Ovary (tissue), 9 donors: Measurements from ENCODE around the gene MAB21L1. TPM values are rescaled to one million over a fixed set of nuclear protein-coding genes. Genes with fewer than 3 reads are reported as not detected.
A peak's percentile ranks its signal among the peaks of the same experiment; 100 is the strongest.

ENCODE experiments used
- DNase-seq, 5 donors: peaks; one replicate each; pipeline ENCODE4 v3.0.0-alpha.2; 2019 to 2020
- H3K27ac ChIP-seq, 2 donors: fragments of 200-600 bp; one replicate each; pipeline versions ENCODE4 v1.5.1 to v1.8.0; 2019 to 2022
- H3K27me3 ChIP-seq: fragments of 200-600 bp; one replicate; pipeline ENCODE4 v1.8.0; 2022
- H3K36me3 ChIP-seq: fragments of 200-600 bp; sonication (generic); one replicate; pipeline ENCODE4 v1.5.1; 2019
- H3K4me1 ChIP-seq: one replicate; pipeline ENCODE4 v1.8.1; 2013; ENCODE audit warnings: mild to moderate bottlenecking, moderate library complexity; ENCODE audit not compliant: insufficient read depth
- H3K4me3 ChIP-seq: fragments of 200-600 bp; sonication (generic); one replicate; pipeline ENCODE4 v1.5.1; 2017
- H3K9me3 ChIP-seq, 2 donors: fragments of 200-600 bp in 1 of 2; sonication (generic) in 1 of 2; one replicate each; pipeline versions ENCODE4 v1.5.1 to v1.8.1; 2013 to 2019; ENCODE audit warnings: mild to moderate bottlenecking in 1 of 2, moderate library complexity in 1 of 2
- CTCF ChIP-seq, 3 donors: fragments of 450-650 bp in 2 of 3; fragments of 200-600 bp in 1 of 3; IDR thresholded peaks; one replicate each; pipeline versions ENCODE4 v1.5.1 to v1.8.0; 2016 to 2022; ENCODE audit warnings: antibody characterized with exemption in 3 of 3, mild to moderate bottlenecking in 1 of 3
- EP300 ChIP-seq: sonication (generic); formaldehyde crosslinking; IDR thresholded peaks from one replicate; pipeline ENCODE4 v1.6.1; 2017; ENCODE audit warnings: antibody characterized with exemption
- POLR2A ChIP-seq: fragments of 450-650 bp; IDR thresholded peaks from one replicate; pipeline ENCODE4 v1.6.1; 2017; ENCODE audit warnings: antibody characterized with exemption, mild to moderate bottlenecking, moderate library complexity
- WGBS, 3 donors: extraction: QIAGEN DNeasy Blood & Tissue Kit in 1 of 3; methylation state at CpG; one replicate each; pipeline versions ENCODE4 v1.1.5 to v1.1.7; 2013 to 2017; 5-methylcytosine and 5-hydroxymethylcytosine counted together
- intact Hi-C, 4 donors: fragments of 100-400 bp; cut with DNase I; formaldehyde crosslinking; loops; one replicate each; pipeline versions ENCODE4 v1.11.0 to v1.15.1; 2022 to 2023
- polyA plus RNA-seq, 2 donors: library from polyadenylated mRNA; stranded (reverse); fragments of 200-250 nt in 1 of 2; fragments of 350-450 nt in 1 of 2; fragmentation: Illumina TruSeq in 1 of 2; extraction: RNeasy Lipid Tissue Mini Kit (QIAGEN cat#74804) in 1 of 2; gene quantifications; one replicate each; pipeline ENCODE4 v1.2.3, GENCODE V29; 2013 to 2014
- total RNA-seq, 7 donors: library from RNA; depleted of rRNA in 2 of 7; stranded (reverse); fragments of >200 nt in 2 of 7; fragmentation: NEBNext Ultra II Directional in 3 of 7; extraction: Animal tissue kit (Norgen Biotek cat#: 25700) in 3 of 7; gene quantifications; one replicate each; pipeline versions ENCODE4 v1.1.0 to v1.2.4, GENCODE V29; 2016 to 2023
- donor health status: DM: no; HTN: no; CAD: no; lungs with moderate emphysema.
- donor health status: DM: no; HTN: no; CAD: no.
- donor health status: Bipolar disorder and iron deficiency.
- donor health status: DM: yes; HTN: yes; CAD: no.
- donor health status: DM: no; HTN: no; CAD: no.
- donor health status: DM: yes; HTN: yes; CAD: no.

Gene MAB21L1
- total and polyA plus RNA-seq, 9 donors: 0.12 to 1.0 (median 0.60) TPM

- no peak for DNase-seq
- H3K4me1 ChIP-seq: no peaks in the 10 kb centered on the region
- TF ChIP-seq POLR2A: no peak
- TF ChIP-seq EP300: no peak
- no peak for TF ChIP-seq CTCF (IDR thresholded peaks at IDR 0.05)
- no peak overlapping the region for H3K4me3 ChIP-seq
- H3K36me3 ChIP-seq: no peaks in the 10 kb centered on the region
- no peaks in the 10 kb centered on the region for H3K27me3 ChIP-seq
- intact Hi-C loops: no loop called here
- WGBS, 3 donors: 83 to 91% (median 90%) methylated on average over 28 of the region's 28 CpGs
- no peaks in the 10 kb centered on the region for H3K9me3 ChIP-seq
- no peak overlapping the region for H3K27ac ChIP-seq
These were observed 4.7 kb downstream of the MAB21L1 start for GRCh38 chr13:35471706-35472322.

- DNase-seq: peak; percentile 38 to 71 (median 50)
- intact Hi-C loops: no loop called here
- Histone ChIP-seq H3K36me3 (no peaks in the 10 kb centered on the region), H3K4me3 (peak overlapping the region; percentile 47), H3K27me3 (no peaks in the 10 kb centered on the region), H3K27ac (peak overlapping the region in 1 of 2 donors; percentile 77), H3K4me1 (no peaks in the 10 kb centered on the region), H3K9me3 (no peaks in the 10 kb centered on the region)
- WGBS, 3 donors: 19 to 25% (median 20%) methylated on average over 61 to 68 of the region's 68 CpGs
- no peak for TF ChIP-seq POLR2A
- no peak for TF ChIP-seq CTCF (IDR thresholded peaks at IDR 0.05)
- TF ChIP-seq EP300: no peak
These were observed 5.5 kb downstream of the MAB21L1 start for GRCh38 chr13:35470671-35471661.

- H3K36me3 ChIP-seq: no peaks in the 10 kb centered on the region
- peak overlapping the region in 1 of 2 donors; percentile 77 for H3K27ac ChIP-seq
- WGBS, 3 donors: 74 to 83% (median 79%) methylated on average over 10 of the region's 10 CpGs
- H3K4me3 ChIP-seq: peak overlapping the region; percentile 47
- intact Hi-C loops: no loop called here
- no peak for DNase-seq
- no peaks in the 10 kb centered on the region for H3K4me1 ChIP-seq
- H3K9me3 ChIP-seq: no peaks in the 10 kb centered on the region
- no peak for TF ChIP-seq EP300
- TF ChIP-seq CTCF (IDR thresholded peaks at IDR 0.05): no peak
- TF ChIP-seq POLR2A: no peak
- no peaks in the 10 kb centered on the region for H3K27me3 ChIP-seq
These were observed 6.5 kb downstream of the MAB21L1 start for GRCh38 chr13:35469806-35470525.

- no peak for DNase-seq
- Histone ChIP-seq H3K27ac (no peak overlapping the region), H3K36me3 (no peaks in the 10 kb centered on the region), H3K27me3 (no peaks in the 10 kb centered on the region), H3K9me3 (no peaks in the 10 kb centered on the region), H3K4me1 (no peaks in the 10 kb centered on the region), H3K4me3 (no peak overlapping the region)
- 25 to 35% (median 31%) methylated on average over 1 of the region's 1 CpG for WGBS, 3 donors
- intact Hi-C loops: no loop called here
- TF ChIP-seq EP300 (no peak), CTCF (IDR thresholded peaks at IDR 0.05) (no peak)
These were observed 8.3 kb downstream of the MAB21L1 start for GRCh38 chr13:35468195-35468594.
